ENCODE measurements around the gene DEPP1.

DEPP1 gene

DNA sequence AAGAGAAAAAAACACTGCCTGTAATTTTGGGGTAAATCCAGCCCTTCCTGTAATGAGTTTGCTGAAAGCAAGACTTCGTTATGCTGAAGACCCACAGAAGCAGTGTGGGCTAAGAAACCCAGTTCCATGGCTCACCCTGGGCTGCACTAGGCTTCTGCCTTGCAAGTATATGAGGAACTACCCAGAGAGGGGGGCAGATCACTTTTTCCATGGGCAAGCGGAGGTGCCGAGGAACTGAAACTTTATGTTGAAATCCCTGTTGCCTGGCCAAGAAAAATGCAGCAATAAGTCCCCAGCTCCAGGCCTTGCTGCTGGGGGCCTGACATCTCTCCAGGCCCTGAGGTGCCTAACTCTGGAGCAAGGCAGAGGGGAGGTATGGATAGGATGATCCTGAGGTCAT lies 10.5 kb downstream of the DEPP1 start:
- in situ Hi-C loops (cut with MboI; ENCODE audit: low sequenced_read_pairs) = no loop called here

GRCh38 chr10:44967616-44968015 lies 11.0 kb downstream of the DEPP1 start:
- in situ Hi-C loops (cut with MboI; ENCODE audit: low sequenced_read_pairs) = no loop called here

DNA sequence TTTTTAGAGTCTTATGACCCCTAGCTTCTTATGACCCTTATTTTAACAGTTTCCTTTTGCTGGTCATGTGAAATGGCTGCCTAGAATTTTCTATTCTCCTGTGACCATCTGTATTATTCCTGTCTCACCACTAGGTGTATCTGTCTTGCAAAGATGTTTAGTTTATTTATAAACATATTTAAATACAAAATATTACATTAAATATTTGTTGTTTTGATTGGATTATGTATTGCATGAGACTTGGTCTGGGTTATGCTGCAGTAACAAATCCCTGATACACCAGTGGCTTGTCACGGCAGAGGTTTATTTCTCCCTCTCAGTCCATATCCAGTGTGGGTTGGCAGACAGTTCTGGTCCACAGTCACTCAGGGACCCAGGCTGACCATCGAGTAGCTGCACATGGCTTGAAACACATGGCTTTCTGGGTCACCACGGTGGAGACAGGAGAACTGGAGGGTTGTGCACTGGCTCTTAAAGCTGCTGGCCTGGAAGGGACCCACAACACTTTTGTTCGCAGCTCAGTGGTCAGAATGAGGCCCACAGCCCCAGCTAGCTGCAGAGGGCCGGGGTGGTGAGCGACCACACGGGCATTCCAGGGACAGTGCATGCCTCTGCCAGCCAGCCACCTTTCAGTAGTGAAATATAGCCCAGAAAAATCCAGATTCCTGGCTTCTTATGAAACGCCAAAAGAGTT lies 11.6 kb downstream of the DEPP1 start:
- in situ Hi-C loops (cut with MboI; ENCODE audit: low sequenced_read_pairs) = no loop called here

- in situ Hi-C loops (cut with MboI; ENCODE audit: low sequenced_read_pairs) = no loop called here
Observed at GRCh38 chr10:44966129-44966815, 12.3 kb downstream of the DEPP1 start.

GRCh38 chr10:44965651-44966097 lies 12.9 kb downstream of the DEPP1 start:
- in situ Hi-C loops (cut with MboI; ENCODE audit: low sequenced_read_pairs) = no loop called here

GRCh38 chr10:44965104-44965503 lies 13.5 kb downstream of the DEPP1 start:
- in situ Hi-C loops (cut with MboI; ENCODE audit: low sequenced_read_pairs) = no loop called here

DNA sequence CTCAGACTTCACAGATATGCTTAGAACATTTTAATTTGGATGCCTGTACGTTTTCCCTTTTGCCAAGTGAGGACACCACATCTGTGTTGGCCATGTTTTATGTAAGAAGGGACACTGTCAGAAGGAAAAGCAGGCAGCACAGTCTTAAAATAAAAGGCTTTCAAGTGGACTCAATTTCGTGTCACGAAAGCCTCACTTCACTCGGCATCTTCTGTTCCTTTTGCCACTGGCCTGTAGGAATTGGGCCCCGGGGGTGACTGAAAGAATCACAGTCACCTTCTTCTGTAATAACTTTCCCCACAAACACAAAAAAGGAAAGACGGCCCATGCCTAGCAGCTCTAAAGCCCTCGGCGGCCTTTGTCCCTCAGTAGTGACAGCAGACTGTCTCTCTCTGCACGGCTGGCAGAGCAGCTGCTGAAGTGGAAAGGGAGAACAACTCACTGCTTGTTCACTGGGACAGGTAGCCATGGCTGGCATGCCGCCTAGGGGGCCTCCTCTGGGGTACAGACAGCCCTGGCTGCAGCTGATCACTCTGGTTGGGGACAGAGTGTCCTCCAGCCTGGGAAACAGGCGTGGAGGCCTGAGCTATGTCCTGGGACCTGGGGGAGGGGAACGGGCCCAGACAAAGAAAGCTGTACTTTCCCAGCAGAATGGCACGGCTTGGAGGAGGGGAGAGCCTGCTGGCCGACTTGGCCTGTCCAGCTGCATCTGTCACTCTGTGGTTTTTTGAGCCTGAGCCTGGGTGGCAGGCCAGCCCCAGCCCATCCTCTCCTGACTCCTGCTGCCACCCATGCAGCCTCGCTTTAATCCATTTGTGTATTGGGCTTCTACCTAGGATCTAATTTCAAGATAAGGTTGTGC lies 14.6 kb downstream of the DEPP1 start:
- in situ Hi-C loops (cut with MboI; ENCODE audit: low sequenced_read_pairs) = no loop called here

DNA sequence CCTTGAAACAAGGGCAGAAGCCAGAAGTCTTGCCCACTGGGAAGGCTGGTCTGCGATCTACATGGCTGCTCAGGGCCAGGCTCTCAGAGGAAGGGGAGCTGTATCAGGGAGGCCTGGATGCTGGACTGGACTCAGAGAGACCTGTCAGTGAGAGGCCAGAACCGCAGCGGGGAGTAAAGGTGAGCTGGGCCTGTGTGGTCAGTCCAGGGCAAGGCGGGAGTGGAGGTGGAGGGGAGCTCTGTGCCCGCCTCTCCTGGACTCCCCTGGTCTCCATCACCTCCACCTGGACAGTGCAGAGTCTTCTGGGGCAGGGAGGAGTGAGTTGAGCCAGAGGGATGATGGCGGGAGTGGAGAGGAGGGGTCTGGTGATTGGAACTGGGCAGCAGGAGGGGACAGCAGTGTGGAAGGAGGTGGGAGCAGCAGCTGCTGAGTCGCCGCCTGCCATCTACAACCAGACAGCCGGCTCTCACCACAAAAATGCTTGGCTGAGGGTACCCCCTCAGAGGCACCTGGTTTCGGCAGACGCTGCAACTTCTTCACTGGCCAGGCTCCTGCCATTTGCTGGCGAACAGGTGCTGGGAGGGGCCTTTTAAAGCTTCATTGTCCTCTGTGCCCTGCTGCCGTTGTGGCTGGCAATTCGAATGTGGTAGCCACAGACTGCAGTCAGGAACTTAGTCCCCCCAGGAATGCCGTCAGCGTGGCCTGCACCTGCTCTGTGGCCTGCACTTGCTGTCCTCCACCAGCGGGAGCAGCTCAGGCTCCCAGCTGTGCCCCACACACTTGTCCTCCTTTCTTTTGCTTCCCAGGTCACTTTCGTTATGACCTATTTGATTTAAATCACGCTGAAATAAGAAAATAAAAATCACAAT lies 15.5 kb downstream of the DEPP1 start:
- in situ Hi-C loops (cut with MboI; ENCODE audit: low sequenced_read_pairs) = no loop called here

- in situ Hi-C loops (cut with MboI; ENCODE audit: low sequenced_read_pairs) = no loop called here
Observed at GRCh38 chr10:44961931-44962750, 16.5 kb downstream of the DEPP1 start.

- in situ Hi-C loops (cut with MboI; ENCODE audit: low sequenced_read_pairs) = no loop called here
Observed at GRCh38 chr10:44961230-44961571, 17.4 kb downstream of the DEPP1 start.

- in situ Hi-C loops (cut with MboI; ENCODE audit: low sequenced_read_pairs) = no loop called here
Observed at GRCh38 chr10:44960482-44961229, 18.0 kb downstream of the DEPP1 start.

DNA sequence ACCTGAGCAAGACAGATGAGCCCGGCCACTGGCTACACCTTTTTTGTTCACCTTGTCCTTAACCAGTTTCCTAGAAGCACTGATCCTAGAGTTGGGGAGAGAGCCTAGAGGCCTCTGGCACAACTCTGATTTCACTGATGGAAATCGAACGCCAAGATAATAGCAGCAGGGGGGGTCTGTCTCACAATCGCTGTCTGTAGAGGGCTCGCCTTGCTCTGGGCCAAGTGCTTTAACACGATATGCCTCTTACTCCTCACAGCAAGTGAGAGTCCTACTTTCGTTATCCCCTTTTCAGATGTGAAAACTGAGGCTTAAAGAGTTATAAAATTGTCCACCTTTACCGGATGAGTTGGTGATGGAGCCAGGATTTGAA lies 18.5 kb downstream of the DEPP1 start:
- in situ Hi-C loops (cut with MboI; ENCODE audit: low sequenced_read_pairs) = no loop called here

GRCh38 chr10:44959247-44960087 lies 19.1 kb downstream of the DEPP1 start, which contains the start of gene RASSF4:
Gene RASSF4 (plus strand): TSS chr10:44959802. CDS start chr10:44970203, 10,401 bp downstream.
- in situ Hi-C loops (cut with MboI; ENCODE audit: low sequenced_read_pairs) = no loop called here

DNA sequence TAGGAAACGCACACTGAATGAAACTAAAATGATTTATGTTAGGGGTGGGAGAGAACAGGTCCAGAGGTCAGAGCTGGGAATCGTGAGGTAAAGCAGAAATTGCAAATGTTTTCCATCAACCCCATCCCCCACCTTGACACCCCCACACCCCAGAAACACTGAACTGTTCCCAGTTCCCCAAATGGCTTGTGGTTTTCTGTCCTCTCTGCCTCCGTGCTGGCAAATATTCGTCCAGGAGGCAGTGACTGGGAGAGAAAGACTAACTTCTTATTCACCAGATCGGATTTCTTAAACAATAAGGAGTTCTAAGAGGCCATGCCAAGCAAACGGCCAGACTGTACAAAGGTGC lies 19.7 kb downstream of the DEPP1 start:
- in situ Hi-C loops (cut with MboI; ENCODE audit: low sequenced_read_pairs) = no loop called here

DNA sequence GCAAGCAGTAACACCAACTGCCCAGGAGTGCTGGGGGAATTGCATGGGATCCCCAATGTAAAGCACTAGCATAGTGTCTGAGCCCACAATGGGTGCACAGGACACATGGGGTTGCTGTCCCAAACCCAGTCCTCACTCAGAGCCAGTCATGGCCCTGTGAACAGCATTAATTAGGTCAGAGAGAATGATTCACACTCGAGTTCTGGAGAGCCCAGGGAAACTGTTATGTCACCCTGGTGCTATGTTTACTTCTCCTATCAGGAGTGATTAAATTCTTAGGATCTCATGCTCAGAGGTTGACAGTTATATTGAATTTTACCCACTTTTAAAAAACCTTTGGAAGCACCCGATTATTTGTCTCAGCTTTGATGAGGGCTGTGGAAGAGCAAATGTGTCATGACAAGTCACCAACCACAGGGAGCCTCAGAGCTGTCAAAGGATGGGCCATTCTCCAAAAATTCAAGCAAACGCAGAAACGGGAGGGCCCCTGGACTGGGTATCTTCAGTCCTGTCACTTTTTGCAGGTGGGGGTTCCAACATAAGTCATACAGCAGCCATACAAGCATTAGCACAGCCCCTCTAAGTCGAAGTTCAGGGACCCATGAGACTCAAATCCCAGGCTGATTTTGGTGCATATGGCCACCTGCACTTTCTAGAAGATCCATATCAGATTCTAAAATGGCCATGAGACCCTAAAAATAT lies 20.3 kb downstream of the DEPP1 start:
- in situ Hi-C loops (cut with MboI; ENCODE audit: low sequenced_read_pairs) = no loop called here

DNA sequence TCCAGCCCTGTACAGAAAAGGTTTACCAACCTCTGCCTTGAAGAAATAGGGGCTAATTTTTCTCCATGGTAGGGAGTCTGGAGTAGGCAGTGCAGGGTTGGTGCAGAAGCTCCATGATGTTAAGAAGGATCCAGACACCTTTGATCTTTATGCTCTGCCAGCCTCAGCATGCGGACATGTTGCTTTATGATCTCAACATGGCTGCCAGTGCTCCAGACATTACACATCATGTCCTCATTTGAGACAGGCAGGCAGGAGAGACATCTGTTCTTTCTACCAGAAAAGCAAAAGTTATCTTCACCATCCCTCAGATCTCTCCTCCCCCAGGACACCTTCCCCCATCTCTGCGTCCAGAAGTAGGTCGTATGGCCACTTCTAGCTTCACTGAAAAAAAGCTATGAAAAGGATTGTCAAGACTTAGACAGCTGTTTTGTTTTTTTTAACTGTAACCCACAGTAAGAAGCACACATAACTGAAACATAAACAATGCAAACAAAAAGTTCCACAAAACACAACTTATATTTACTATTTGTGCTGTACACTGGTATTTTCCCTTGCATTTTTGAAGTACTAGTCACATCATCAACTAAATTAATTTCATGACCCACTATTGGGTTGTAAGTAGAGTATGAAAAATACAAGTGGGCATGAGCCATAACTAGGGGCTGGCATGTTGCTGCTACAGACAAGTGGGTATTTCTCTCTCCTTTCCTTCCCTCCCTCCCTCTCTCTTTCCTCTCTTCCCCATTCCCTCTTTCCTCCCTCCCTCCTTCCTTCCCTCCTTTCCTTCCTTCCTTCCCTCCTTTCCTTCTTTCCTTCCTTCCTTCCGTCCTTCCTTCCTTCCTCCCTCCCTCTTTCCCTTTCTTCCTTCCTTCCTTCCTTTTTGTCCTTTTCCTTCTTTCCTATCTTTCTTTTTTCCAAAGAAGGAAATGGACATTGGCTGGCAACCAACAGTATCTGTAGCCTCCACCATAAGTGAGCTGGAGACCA lies 21.6 kb downstream of the DEPP1 start:
- in situ Hi-C loops (cut with MboI; ENCODE audit: low sequenced_read_pairs) = no loop called here

GRCh38 chr10:44956226-44956625 lies 22.4 kb downstream of the DEPP1 start:
- in situ Hi-C loops (cut with MboI; ENCODE audit: low sequenced_read_pairs) = no loop called here
